HAP-1 (cell line): ENCODE data around the gene SEC61A2.
A peak's percentile ranks its signal among the peaks of the same experiment; 100 is the strongest.
"Not testable (repeated sequence)": the region's sequence is repeated elsewhere in the genome, so short reads cannot be mapped to it uniquely, and the experiment has no call there.

Source experiments
- DNase-seq, 2 experiments: peaks; one replicate each; pipeline ENCODE4 v3.0.0-alpha.2; 2016 to 2020; ENCODE audit warnings: low spot score in 2 of 2
- H3K27me3 ChIP-seq: fragments of 250-450 bp; sonication (Bioruptor Pico); 2 replicates; pipeline ENCODE4 v1.5.1; 2020; ENCODE audit warnings: low read depth, mild to moderate bottlenecking, moderate library complexity
- H3K36me3 ChIP-seq: fragments of 250-450 bp; sonication (Bioruptor Pico); replicated peaks from 2 replicates; pipeline ENCODE4 v1.5.1; 2020; ENCODE audit warnings: mild to moderate bottlenecking
- H3K4me1 ChIP-seq: fragments of 250-450 bp; sonication (Bioruptor Pico); 2 replicates; pipeline ENCODE4 v1.5.1; 2020; ENCODE audit warnings: mild to moderate bottlenecking
- H3K4me3 ChIP-seq: fragments of 250-450 bp; sonication (Bioruptor Pico); 2 replicates; pipeline ENCODE4 v1.5.1; 2020; ENCODE audit warnings: mild to moderate bottlenecking, moderate library complexity
- H3K9me3 ChIP-seq: fragments of 250-450 bp; sonication (Bioruptor Pico); 2 replicates; pipeline ENCODE4 v1.5.1; 2020; ENCODE audit warnings: mild to moderate bottlenecking, moderate library complexity
- in situ Hi-C: fragments of 300-500 bp; cut with MboI; formaldehyde crosslinking; loops from 3 replicates; pipeline ENCODE4 v1.14.3; 2020; ENCODE audit warnings: low sequenced_read_pairs, inconsistent platforms, mixed read lengths

Gene SEC61A2

DNA sequence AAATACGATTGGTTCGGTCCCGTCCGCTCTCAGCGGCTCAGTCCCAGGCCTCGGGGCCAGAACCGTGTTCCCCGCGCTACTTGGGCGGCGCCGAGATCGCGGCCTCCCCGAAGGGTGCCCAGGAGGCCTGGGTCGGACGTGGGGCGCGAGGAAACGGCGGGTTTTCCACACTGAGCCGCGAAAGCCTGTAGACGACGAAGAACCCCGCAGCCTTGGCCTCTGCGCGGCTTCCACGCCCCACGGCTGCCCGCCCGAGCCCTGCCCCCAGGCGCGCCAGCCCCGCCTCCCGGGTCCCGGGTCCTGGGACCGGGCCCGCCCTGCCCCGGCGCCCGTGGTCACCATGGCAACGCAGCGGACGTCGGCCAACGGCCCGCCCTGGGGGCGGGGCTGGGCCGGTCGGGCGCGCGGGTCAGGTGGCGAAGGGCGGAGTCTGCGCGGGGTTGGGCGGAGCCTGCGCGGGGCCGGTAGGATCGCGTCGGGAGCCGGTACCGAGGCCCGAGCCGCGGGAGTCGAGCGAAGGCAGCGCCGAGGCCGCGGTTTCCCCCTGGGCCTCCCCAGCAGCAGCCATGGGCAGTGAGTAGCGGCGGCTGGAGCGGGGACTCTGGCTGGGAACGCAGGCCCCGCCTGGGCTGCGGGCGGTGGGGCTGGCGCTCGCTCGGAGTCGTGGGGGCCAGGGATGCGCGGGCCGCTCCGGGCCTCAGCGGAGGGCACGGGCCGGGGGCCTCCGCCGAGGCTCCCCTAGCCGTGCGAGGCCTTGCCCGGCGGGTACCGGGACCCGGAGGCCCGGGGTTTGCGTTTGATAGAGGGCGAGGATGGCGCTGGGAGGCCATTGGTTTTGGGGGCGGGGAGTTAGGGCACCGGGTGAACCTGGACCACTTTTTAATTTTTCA lies at the start of gene SEC61A2:
SEC61A2 (plus strand) TSS at position 456 of the 890 bp plus-strand sequence; CDS start at position 567, 111 bp downstream.
- in situ Hi-C loops = no loop called here
- DNase-seq = peak; percentile 83 to 97
- peak within 1 kb of the TSS; percentile 60 for H3K4me3 ChIP-seq
- H3K36me3 ChIP-seq = no peaks in the 10 kb centered on the region; the same call in 1 of the 2 replicates
- H3K4me1 ChIP-seq = peaks cover 3% of the 10 kb centered on the region; the same call in 1 of the 2 replicates
- no peaks in the 10 kb centered on the region for H3K27me3 ChIP-seq
- no peaks in the 10 kb centered on the region for H3K9me3 ChIP-seq

DNA sequence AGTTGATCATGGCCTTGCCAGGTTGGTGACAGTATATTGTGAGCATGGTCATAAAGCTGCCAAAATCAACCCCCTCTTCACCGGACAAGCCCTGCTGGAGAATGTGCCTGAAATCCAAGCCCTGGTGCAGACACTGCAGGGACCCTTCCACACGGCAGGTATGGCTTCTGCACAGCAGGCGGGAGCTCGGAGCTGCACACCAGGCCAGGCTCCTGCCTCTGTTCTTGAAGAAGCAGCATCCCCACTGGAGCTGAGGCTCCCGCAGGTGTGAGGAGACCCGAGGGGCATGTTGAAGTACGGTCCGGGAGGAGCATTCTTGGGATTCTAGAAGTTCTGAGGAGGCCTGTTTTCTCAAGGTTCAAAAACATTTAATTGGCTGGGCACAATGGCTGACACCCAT lies 48.0 kb upstream of the SEC61A2 start:
- Histone ChIP-seq H3K36me3 (peaks cover 41% of the 10 kb centered on the region), H3K4me3 (no peak overlapping the region), H3K4me1 (no peaks in the 10 kb centered on the region), H3K9me3 (no peaks in the 10 kb centered on the region), H3K27me3 (no peaks in the 10 kb centered on the region)
- in situ Hi-C loops = no loop called here
- DNase-seq = no peak

DNA sequence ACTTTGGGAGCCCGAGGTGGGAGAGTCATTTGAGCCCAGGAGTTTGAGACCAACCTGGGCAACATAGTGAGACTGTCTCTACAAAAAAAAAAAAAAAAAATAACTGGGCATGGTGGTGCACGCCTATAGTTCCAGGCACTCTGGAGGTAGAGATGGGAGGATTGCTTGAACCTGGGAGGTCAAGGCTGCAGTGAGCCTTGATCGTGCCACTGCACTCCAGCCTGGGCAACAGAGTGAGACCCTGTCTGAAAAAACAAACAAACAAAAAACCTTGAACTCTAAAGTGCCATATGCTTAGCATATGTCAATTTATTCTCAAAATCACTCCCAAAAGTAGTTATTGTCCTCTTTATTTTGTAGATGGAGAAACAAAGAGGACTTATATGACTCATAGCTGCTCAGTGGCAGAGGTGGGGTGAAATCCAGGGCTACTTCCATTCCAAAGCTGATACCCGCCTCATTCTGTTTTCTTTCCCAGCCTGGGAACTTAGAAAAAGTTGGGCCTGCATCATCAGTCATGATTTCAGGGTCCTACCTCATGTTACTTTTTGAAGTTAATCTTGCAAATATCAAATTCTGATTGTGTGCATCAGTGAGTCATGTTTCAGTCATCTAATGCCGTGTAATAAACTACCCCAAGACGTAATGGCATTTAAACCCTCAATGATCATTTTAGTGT lies 47.5 kb upstream of the SEC61A2 start:
- Histone ChIP-seq H3K27me3 (no peaks in the 10 kb centered on the region), H3K4me3 (no peak overlapping the region), H3K4me1 (no peaks in the 10 kb centered on the region), H3K36me3 (peaks cover 47% of the 10 kb centered on the region), H3K9me3 (no peaks in the 10 kb centered on the region)
- no peak for DNase-seq
- in situ Hi-C loops = no loop called here

DNA sequence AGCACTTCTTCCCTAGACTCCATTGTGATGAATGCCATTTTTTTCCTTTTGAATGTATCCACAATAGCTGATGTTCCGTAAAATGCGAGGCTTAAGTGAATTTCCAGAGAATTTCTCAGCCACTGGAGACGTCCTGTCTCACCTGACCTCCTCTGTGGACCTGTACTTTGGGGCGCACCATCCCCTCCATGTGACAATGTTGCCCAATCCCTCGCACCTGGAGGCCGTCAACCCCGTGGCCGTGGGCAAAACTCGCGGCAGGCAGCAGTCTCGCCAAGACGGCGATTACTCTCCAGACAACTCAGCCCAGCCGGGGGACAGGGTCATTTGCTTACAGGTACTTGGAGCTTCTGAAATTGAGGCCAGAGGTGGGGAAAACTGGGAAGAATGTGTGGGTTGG lies 40.6 kb upstream of the SEC61A2 start:
- Histone ChIP-seq H3K4me1 (no peaks in the 10 kb centered on the region), H3K36me3 (peaks cover 90% of the 10 kb centered on the region), H3K4me3 (no peak overlapping the region), H3K27me3 (no peaks in the 10 kb centered on the region), H3K9me3 (no peaks in the 10 kb centered on the region)
- in situ Hi-C loops = no loop called here
- no peak for DNase-seq

DNA sequence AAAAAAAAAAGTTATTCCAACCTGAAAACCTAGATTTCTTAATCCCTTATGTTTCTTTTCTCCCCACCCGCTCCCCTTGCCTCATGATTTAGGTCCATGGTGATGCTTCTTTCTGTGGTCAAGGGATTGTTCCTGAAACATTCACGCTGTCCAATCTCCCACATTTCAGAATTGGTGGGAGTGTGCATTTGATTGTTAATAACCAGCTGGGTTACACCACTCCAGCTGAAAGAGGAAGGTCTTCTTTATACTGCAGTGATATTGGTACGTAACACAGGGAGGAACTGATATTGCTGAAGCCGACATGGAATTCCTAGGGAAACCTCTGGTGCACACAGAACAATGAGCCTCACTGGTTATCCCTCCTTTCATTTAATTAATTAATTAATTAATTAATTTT lies 38.1 kb upstream of the SEC61A2 start:
- H3K4me1 ChIP-seq = no peaks in the 10 kb centered on the region
- H3K36me3 ChIP-seq = peaks cover 89% of the 10 kb centered on the region
- no peak overlapping the region for H3K4me3 ChIP-seq
- in situ Hi-C loops = no loop called here
- H3K9me3 ChIP-seq = no peaks in the 10 kb centered on the region
- no peak for DNase-seq
- no peaks in the 10 kb centered on the region for H3K27me3 ChIP-seq

DNA sequence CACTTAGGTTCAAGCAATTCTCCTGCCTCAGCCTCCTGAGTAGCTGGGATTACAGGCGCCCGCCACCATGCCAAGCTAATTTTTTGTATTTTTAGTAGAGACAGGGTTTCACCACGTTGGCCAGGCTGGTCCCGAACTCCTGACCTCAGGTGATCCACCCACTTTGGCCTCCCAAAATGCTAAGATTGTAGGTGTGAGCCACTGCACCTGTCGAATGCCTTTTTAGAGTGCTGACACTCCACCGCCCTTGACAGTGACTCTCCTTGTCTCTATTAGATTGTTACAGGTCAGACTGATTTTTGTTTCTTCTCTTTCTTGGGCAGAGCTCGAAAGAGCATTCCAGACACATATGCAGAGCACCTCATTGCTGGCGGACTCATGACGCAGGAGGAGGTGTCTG lies 32.1 kb upstream of the SEC61A2 start:
- H3K4me3 ChIP-seq, DNase-seq, H3K27me3 ChIP-seq, in situ Hi-C loops, H3K4me1 ChIP-seq, H3K9me3 ChIP-seq: not testable (repeated sequence)
- H3K36me3 ChIP-seq = peaks cover 73% of the 10 kb centered on the region

DNA sequence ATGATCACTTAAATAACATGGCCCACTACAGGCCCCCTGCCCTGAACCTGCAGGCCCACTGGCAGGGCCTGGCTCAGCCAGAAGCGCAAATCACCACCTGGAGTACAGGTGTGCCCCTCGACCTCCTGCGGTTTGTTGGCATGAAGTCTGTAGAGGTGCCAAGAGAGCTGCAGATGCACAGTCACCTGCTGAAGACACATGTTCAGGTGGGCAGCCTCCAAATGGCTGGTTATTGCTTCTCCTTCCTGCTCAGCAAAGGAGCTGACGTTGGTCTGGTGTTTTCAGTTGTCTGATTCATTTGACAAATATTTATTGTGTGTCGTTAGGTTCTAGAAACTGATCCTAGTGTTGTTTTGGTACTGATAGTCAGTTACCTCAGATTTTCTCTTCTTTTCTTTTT lies 31.7 kb upstream of the SEC61A2 start:
- no peak for DNase-seq
- in situ Hi-C loops = no loop called here
- Histone ChIP-seq H3K9me3 (no peaks in the 10 kb centered on the region), H3K4me3 (no peak overlapping the region), H3K27me3 (no peaks in the 10 kb centered on the region), H3K4me1 (no peaks in the 10 kb centered on the region), H3K36me3 (peaks cover 73% of the 10 kb centered on the region)

DNA sequence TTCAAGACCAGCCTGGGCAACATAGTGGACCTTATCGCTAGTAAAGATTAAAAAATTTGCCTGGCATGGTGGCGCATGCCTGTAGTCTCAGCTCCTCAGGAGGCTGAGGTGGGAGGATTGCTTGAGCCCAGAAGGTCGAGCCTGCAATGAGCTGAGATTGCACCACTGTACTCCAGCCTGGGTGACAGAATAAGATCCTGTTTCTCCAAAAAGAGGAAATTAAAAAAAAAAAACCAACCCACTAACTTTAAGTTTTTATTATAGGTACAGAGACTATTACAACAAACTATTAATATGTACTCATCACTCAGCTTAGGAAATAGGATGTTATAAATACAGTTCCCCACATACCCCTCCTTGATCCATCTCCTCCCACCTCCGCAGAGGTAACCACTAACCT lies 30.5 kb upstream of the SEC61A2 start:
- in situ Hi-C loops = no loop called here
- Histone ChIP-seq H3K4me1 (no peaks in the 10 kb centered on the region), H3K4me3 (no peak overlapping the region), H3K36me3 (peaks cover 76% of the 10 kb centered on the region), H3K27me3 (no peaks in the 10 kb centered on the region), H3K9me3 (no peaks in the 10 kb centered on the region)
- DNase-seq = no peak

DNA sequence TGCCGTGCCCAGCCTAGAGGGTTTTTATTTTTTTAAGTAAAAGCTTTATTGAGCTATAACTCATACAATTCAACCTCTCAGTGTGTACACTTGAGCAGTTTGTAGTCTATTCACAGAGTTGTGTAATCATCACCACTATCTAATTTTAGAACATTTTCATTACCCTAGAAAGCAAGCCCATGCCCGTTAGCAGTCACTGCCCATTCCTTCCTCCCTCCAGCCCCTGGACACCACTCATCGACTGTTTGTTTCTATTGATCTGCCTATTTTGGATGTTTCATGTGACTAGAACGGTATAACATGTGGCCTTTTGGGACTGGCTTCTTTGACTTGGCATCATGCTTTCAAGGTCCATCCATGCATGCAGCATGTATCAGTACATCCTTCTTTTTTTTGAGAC lies 25.7 kb upstream of the SEC61A2 start:
- Histone ChIP-seq H3K36me3 (peaks cover 83% of the 10 kb centered on the region), H3K4me3 (no peak overlapping the region), H3K4me1 (no peaks in the 10 kb centered on the region), H3K9me3 (no peaks in the 10 kb centered on the region), H3K27me3 (no peaks in the 10 kb centered on the region)
- in situ Hi-C loops = no loop called here
- DNase-seq = no peak

DNA sequence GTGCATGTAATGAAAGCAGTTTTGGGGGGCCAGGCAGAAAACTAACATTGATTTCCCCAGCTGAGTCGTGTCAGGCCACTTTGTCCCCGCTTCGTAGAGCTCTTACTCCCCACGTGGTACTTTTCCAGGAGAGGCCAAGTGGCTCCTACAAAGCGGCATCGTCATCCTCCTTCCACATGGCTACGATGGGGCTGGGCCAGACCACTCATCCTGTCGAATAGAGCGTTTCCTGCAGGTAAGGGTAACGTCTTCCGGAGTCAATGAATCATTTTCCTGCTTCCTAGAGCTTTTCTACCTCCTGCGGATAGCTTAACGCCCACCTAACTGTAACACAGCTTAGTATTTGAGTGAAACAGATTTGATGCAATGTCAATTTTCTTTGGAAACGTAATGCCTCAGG lies 21.7 kb upstream of the SEC61A2 start:
- Histone ChIP-seq H3K27me3 (no peaks in the 10 kb centered on the region), H3K4me1 (no peaks in the 10 kb centered on the region), H3K9me3 (no peaks in the 10 kb centered on the region), H3K4me3 (no peak overlapping the region), H3K36me3 (peaks cover 86% of the 10 kb centered on the region)
- in situ Hi-C loops = no loop called here
- DNase-seq = no peak

DNA sequence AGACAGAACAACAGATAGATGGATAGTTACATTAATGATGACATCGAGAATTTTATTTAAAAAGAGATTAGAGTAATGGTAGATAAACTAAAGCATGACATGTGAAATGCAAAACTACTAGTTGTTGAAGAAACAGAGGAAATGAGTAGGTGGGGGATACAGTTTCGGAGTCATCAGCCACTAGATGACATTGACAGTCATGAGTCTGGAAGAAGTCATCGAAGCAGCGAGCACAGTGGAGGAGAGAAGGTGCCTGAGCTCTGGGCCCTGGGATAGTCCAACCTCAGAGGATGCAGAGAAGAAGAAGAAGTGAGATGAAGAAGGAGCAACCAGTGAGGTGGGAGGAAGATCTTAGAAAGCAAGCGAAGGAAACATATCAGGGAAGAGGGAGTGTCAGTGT lies 20.2 kb upstream of the SEC61A2 start:
- Histone ChIP-seq H3K9me3 (no peaks in the 10 kb centered on the region), H3K4me1 (no peaks in the 10 kb centered on the region), H3K4me3 (no peak overlapping the region), H3K36me3 (peaks cover 85% of the 10 kb centered on the region), H3K27me3 (no peaks in the 10 kb centered on the region)
- in situ Hi-C loops = no loop called here
- no peak for DNase-seq

DNA sequence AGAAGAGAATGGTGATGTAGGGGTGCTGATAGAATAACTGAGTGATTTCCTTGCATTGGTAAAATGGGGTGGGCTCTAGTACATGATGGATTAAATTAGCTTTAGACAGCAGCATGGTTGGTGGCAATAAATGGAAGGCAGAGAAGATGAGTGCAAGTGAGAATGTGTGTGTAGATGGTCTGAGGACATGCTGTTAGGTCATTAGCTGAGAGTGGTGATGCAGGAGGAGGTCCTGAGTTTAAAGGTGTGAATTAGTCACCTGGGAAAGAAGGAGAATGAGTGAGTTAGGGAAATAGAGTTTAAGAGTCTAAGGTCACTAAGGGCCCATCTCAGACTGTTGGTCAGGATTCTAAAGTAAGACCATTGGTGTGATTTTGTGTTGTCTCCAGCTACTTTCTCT lies 17.9 kb upstream of the SEC61A2 start:
- in situ Hi-C loops = no loop called here
- no peak for DNase-seq
- Histone ChIP-seq H3K4me3 (no peak overlapping the region), H3K36me3 (peaks cover 74% of the 10 kb centered on the region), H3K9me3 (no peaks in the 10 kb centered on the region), H3K27me3 (no peaks in the 10 kb centered on the region), H3K4me1 (no peaks in the 10 kb centered on the region)

DNA sequence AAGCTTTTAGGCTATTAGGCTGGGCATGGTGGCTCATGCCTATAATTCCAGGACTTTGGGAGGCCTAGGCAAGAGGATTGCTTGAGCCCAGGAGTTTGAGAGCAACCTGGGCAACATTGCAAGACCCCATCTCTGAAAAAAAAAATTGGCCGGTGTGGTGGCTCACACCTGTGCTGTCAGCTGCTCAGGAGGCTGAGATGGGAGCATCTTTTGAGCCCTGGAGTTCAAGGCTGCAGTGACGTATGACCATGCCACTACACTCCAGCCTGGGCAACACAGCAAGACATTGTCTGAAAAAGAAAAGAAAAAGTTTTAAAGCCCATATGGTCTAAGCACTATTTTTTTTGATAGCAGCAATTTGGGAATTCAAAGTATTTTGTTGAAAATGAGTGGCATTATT lies 15.8 kb upstream of the SEC61A2 start:
- Histone ChIP-seq H3K4me1 (no peaks in the 10 kb centered on the region), H3K4me3 (no peak overlapping the region), H3K9me3 (no peaks in the 10 kb centered on the region), H3K27me3 (no peaks in the 10 kb centered on the region), H3K36me3 (peaks cover 64% of the 10 kb centered on the region)
- DNase-seq = no peak
- in situ Hi-C loops = no loop called here

DNA sequence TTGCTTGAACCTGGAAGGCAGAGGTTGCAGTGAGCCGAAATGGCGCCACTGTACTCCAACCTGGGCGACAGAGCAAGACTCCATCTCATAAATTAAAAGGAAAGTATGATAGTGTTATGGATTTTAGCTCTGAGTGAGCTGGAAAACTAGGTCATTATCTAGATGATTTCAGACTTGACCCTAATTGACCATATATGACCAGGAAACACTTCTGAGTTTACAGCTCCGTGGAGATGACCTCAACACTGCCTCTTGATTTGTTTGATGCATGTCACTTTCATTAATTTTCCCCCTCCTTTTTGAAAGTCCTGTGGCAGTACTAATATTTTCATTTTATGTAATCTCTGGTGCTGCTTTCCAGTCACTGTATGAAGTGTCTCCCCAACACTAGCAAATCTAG lies 7.8 kb upstream of the SEC61A2 start:
- Histone ChIP-seq H3K4me3 (no peak overlapping the region), H3K36me3 (peaks cover 43% of the 10 kb centered on the region)

More for the DNA sequence above, 7.8 kb upstream of the SEC61A2 start:
- in situ Hi-C loops = no loop called here
- H3K9me3 ChIP-seq = no peaks in the 10 kb centered on the region
- no peaks in the 10 kb centered on the region for H3K4me1 ChIP-seq
- DNase-seq = no peak
- no peaks in the 10 kb centered on the region for H3K27me3 ChIP-seq
